Endothelial cell of umbilical vein (primary cell): Measurements from ENCODE around the gene SNCA.

Experiments used
- CTCF ChIP-seq, 2 donors: IDR thresholded peaks; 1 replicate in 1 of 2; 2 replicates in 1 of 2; pipeline ENCODE4 v1.5.1; 2011; ENCODE audit warnings: low read length in 2 of 2, mild to moderate bottlenecking in 2 of 2, moderate library complexity in 2 of 2, control low read depth in 1 of 2, inconsistent platforms in 1 of 2, low read depth in 1 of 2; ENCODE audit not compliant: insufficient read depth in 1 of 2; ENCODE audit errors: extremely low read depth in 1 of 2
- EZH2 ChIP-seq: IDR thresholded peaks from 2 replicates; pipeline ENCODE4 v1.6.1; 2012; ENCODE audit warnings: borderline replicate concordance, low read depth, mild to moderate bottlenecking, moderate library complexity, low read length, inconsistent platforms; ENCODE audit not compliant: severe bottlenecking
- FOS ChIP-seq: IDR thresholded peaks from 2 replicates; pipeline ENCODE4 v1.6.1; 2011; ENCODE audit warnings: mild to moderate bottlenecking, low read length, moderate library complexity, borderline replicate concordance; ENCODE audit not compliant: insufficient read depth
- JUN ChIP-seq: IDR thresholded peaks from 2 replicates; pipeline ENCODE4 v1.6.1; 2011; ENCODE audit warnings: borderline replicate concordance, low read depth; ENCODE audit not compliant: insufficient read length, insufficient read depth
- POLR2A ChIP-seq: IDR thresholded peaks from 2 replicates; pipeline ENCODE4 v1.6.1; 2012; ENCODE audit warnings: low read depth, mild to moderate bottlenecking, control low read depth, low read length
- POLR2AphosphoS5 ChIP-seq: IDR thresholded peaks from 2 replicates; pipeline ENCODE4 v1.6.1; 2012; ENCODE audit warnings: low read depth, mild to moderate bottlenecking, control low read depth, low read length, moderate library complexity; ENCODE audit not compliant: insufficient read depth

- TF ChIP-seq EZH2 = no peak
- no peak for TF ChIP-seq POLR2A
- no peak for TF ChIP-seq CTCF (IDR thresholded peaks at IDR 0.05; ENCODE audit: extremely low read depth in 1 of 2, insufficient read depth in 1 of 2, low read depth in 1 of 2, low read length in 2 of 2)
- TF ChIP-seq JUN = no peak
- no peak for TF ChIP-seq POLR2AphosphoS5
- no peak for TF ChIP-seq FOS
Observed at GRCh38 chr4:89746377-89746776, 90.6 kb downstream of the SNCA start.
